Mucosa of descending colon (tissue), 3 donors: ENCODE measurements around the gene PZP. TPM values are rescaled to one million over a fixed set of nuclear protein-coding genes. Genes with fewer than 3 reads are reported as not detected.
"Not testable (repeated sequence)": the region's sequence is repeated elsewhere in the genome, so short reads cannot be mapped to it uniquely, and the experiment has no call there.

Experiments used
- ATAC-seq: fragments of 200-7000 bp; cut with Tn5 transposase; one replicate; pipeline ENCODE4 v1.9.1; 2020; ENCODE audit warnings: mild to moderate bottlenecking, moderate library complexity
- DNase-seq, 3 donors: peaks; one replicate each; pipeline ENCODE4 v3.0.0-alpha.2; 2020
- H3K36me3 ChIP-seq: fragments of 200-600 bp; one replicate; pipeline ENCODE4 v1.8.0; 2021; ENCODE audit warnings: low read depth, mild to moderate bottlenecking
- H3K4me1 ChIP-seq: fragments of 200-600 bp; one replicate; pipeline ENCODE4 v1.8.0; 2021; ENCODE audit warnings: low read depth, mild to moderate bottlenecking
- H3K4me3 ChIP-seq: fragments of 200-600 bp; one replicate; pipeline ENCODE4 v1.8.0; 2021; ENCODE audit warnings: mild to moderate bottlenecking
- H3K9me3 ChIP-seq: fragments of 200-600 bp; one replicate; pipeline ENCODE4 v1.8.0; 2021; ENCODE audit warnings: mild to moderate bottlenecking
- CTCF ChIP-seq: fragments of 200-600 bp; IDR thresholded peaks from one replicate; pipeline ENCODE4 v1.8.0; 2022; ENCODE audit warnings: antibody characterized with exemption, mild to moderate bottlenecking
- intact Hi-C, 2 donors: fragments of 100-400 bp; cut with DNase I in 1 of 2; cut with micrococcal nuclease in 1 of 2; formaldehyde crosslinking; loops; one replicate each; pipeline versions ENCODE4 v1.11.0 to v1.11.1; 2022; cut with DNase I, micrococcal nuclease
- total RNA-seq, 3 donors: library from RNA; stranded (reverse); fragmentation: NEBNext Ultra II Directional in 2 of 3; extraction: Animal tissue kit (Norgen Biotek cat#: 25700) in 2 of 3; gene quantifications; one replicate each; pipeline versions ENCODE4 v1.2.1 to v1.2.4, GENCODE V29; 2021 to 2023
- donor health status: DM: no; HTN: no; CAD: no; lungs with moderate emphysema.
- donor health status: DM: no; HTN: no; CAD: no.
- donor health status: DM: no; HTN: yes; CAD: no.

PZP gene
- total RNA-seq, 3 donors from 2014 or later, result 0.07 TPM; not detected in 2

GRCh38 chr12:9148926-9149325, 59.3 kb downstream of the PZP start:
- no peak for DNase-seq
- TF ChIP-seq CTCF, result no peak

GRCh38 chr12:9147461-9147860, 60.7 kb downstream of the PZP start:
- intact Hi-C loops, result no loop called here
- ATAC-seq, result no peak
- H3K4me1 ChIP-seq, result no peaks in the 10 kb centered on the region
- H3K4me3 ChIP-seq, result no peak overlapping the region
- no peaks in the 10 kb centered on the region for H3K9me3 ChIP-seq
- no peaks in the 10 kb centered on the region for H3K36me3 ChIP-seq
- no peak for DNase-seq
- TF ChIP-seq CTCF, result no peak

More at GRCh38 chr12:9148926-9149325, 59.3 kb downstream of the PZP start:
- H3K4me1 ChIP-seq, result no peaks in the 10 kb centered on the region
- no peaks in the 10 kb centered on the region for H3K9me3 ChIP-seq
- H3K36me3 ChIP-seq, result no peaks in the 10 kb centered on the region
- ATAC-seq, result no peak
- intact Hi-C loops, result no loop called here
- H3K4me3 ChIP-seq, result no peak overlapping the region

- DNase-seq, result no peak
- ATAC-seq, result no peak
- no peaks in the 10 kb centered on the region for H3K4me1 ChIP-seq
Measured at GRCh38 chr12:9144730-9145106, 63.5 kb downstream of the PZP start.

GRCh38 chr12:9143929-9144729, 64.1 kb downstream of the PZP start:
- Histone ChIP-seq H3K36me3 (no peaks in the 10 kb centered on the region), H3K9me3 (no peaks in the 10 kb centered on the region), H3K4me3 (no peak overlapping the region), H3K4me1 (no peaks in the 10 kb centered on the region)
- ATAC-seq (no peak), DNase-seq (no peak)
- no peak for TF ChIP-seq CTCF
- intact Hi-C loops, result no loop called here

More at GRCh38 chr12:9144730-9145106, 63.5 kb downstream of the PZP start:
- TF ChIP-seq CTCF, result no peak
- Histone ChIP-seq H3K4me3 (no peak overlapping the region), H3K36me3 (no peaks in the 10 kb centered on the region), H3K9me3 (no peaks in the 10 kb centered on the region)
- intact Hi-C loops, result no loop called here

- intact Hi-C loops, result no loop called here
- no peak for ATAC-seq
Measured at GRCh38 chr12:9143137-9143536, 65.1 kb downstream of the PZP start.

GRCh38 chr12:9139588-9140290, 68.5 kb downstream of the PZP start:
- H3K9me3 ChIP-seq, H3K4me3 ChIP-seq, intact Hi-C loops, H3K36me3 ChIP-seq, H3K4me1 ChIP-seq, DNase-seq, ATAC-seq: not testable (repeated sequence)

More at GRCh38 chr12:9143137-9143536, 65.1 kb downstream of the PZP start:
- DNase-seq, result no peak
- no peaks in the 10 kb centered on the region for H3K9me3 ChIP-seq
- no peak for TF ChIP-seq CTCF
- H3K4me1 ChIP-seq, result no peaks in the 10 kb centered on the region
- H3K36me3 ChIP-seq, result no peaks in the 10 kb centered on the region
- no peak overlapping the region for H3K4me3 ChIP-seq
